GM12873 (cell line): ENCODE data around the gene UBE2L3.

ENCODE experiments used
- CTCF ChIP-seq: IDR thresholded peaks from 2 replicates; pipeline ENCODE4 v1.5.1; 2012; ENCODE audit warnings: low read depth, mild to moderate bottlenecking, moderate library complexity, low read length, control low read depth; ENCODE audit not compliant: insufficient read depth; ENCODE audit errors: missing control alignments

Gene UBE2L3

DNA sequence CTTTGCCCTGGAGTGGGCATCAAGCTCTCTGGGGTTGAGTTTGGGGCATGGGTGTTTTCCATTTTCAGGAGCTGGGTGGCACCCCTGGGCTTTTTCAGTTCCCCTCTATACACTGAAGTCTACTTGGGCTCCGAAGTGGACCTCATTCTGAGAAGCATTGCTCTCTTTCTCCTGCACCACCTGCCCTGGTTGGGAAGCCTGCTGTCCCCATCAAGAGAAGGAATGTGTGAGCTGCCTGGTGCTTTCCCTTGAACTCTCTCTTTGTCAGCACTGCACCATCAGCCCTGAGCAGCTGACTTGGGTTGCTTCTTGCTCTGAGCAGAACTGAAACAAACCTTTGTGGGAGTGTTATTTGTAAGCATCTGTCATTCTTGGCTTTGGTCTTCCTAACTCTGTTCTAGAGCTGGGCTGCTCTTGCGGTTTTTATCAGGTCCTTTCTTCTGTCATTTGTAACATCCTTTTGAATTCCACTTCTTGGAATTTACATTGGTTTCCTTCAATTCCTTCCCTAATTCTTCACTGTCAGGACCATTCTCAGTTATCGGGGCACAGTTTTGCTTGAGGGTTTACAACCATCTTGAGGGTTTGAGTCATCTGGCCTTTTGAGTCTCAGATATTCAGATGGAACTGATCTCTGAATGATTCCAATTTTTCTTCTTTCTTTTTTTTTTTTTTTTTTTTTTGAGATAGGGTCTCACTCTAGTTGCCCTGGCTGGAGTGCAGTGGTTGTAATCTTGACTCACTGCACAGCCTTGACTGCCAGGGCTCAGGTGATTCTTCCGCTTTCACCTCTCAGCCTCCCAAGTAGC lies 20.5 kb downstream of the UBE2L3 start:
- TF ChIP-seq CTCF: no peak

GRCh38 chr22:21589396-21589795 lies 21.9 kb downstream of the UBE2L3 start:
- no peak for TF ChIP-seq CTCF

DNA sequence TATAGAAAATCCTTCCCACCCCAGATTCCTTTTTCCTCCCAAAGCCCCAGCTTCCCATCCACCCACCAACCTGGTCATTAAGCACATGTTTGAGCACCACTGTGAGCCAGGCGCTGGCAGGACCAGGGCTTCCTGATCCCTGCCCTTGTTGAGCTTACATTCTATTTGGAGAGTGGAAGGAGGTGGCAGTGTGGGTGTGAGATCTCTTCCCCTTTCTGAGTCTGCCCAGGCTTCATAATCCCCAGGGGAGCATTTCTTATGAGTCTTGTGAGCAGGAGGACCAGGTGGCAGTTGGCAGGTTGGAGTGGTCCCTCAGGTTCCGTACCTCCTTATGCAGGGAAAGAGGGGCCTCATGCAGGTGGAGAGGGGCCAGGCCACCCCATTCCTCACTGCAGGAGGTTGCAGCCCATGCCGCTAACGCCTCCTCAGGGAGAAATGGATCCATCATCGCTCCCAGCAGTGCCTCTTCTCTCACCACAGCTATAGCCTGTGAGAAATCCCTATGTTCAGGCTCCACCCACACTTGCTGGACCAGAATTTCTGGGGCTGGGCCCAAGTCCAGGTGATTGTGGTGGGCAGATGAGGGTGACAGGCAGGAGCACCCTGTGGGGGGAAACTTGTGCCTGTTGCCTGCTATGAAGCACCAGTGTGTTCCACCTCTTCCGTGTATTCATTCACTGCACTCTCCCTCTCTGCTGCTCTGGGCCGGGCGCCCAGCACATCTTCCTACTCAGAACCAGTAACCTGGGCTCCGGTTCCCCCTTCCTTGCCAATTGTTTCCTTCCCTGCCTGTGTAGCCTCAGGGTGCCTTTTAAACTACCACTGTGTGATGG lies 23.5 kb downstream of the UBE2L3 start:
- no peak for TF ChIP-seq CTCF

DNA sequence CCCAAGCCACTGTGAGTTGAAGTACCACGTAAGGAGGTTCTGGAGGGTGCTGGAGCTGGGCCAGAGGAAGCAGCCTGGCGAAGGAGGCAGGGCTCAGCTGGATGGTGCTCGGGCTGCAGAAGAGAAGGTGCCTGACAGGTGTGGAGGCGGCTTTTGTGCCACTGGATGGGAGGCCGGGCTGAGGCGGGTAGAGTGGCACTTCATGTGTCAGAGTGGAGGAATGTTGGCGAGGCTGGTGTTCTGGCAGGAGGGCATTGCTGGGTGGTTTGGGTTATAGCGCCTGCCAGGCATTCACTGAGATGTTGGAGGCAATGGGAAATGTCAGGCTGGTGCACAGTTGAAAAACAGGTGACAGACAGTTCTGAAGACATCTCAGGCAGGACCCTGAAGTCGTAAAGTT lies 24.2 kb downstream of the UBE2L3 start:
- no peak for TF ChIP-seq CTCF

DNA sequence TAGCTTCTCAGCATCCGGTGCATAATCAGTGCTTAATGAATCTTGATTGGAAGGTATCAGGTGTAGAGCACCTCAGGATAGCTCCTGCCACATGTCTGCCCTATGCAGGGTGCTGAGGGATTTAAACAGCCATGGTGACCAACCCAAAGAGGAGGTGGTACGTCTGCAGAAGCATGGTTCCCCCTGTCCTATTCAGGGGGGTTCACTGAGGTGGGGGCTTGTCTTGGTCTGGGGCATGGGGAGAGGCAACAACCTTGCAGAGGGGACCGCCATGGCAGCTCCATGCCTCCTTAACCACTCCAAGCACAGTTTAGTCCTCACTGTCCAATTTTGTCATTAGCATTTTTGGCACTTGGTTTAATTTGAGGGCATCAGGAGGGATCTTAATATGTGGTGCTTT lies 24.9 kb downstream of the UBE2L3 start:
- no peak for TF ChIP-seq CTCF

DNA sequence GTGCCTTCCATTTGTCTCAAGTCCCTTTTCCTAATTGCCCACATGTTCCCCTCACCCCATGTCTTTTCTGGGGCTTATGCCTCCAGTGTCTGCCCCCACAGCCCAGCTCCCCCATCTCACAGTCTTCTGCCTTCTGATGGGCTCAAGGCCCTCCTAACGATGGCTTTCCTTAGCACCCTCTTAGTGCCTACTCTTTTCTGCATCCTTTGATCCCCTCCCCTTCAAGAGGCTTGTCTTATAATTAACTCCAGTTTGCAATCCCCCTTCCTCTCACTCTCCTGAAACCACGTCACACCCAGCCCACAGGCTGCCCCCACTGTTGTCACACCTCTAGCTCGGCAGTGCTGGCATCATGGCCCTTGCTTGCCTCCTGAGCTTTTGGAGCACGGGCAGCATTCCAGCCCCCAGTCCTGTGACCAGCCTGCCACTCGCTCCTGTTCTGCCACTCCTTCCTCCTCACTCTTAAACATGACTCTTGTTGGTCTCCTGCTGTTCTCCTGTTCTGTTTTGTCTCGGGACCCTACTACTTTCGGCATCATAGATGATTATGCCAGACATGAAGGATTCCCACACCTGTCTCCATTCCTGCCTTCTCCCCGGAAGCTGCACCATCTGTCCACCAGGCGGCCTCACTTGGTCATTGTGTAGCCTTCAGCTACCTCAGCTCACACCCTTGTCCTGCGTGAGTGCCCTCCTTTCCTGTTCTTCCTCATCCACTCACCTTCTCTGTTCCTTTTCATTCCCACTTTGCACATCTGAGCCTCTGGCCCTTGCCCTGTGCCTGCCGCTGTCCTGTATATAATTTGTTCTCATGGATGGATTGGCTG lies 26.1 kb downstream of the UBE2L3 start:
- peak; percentile 50 for TF ChIP-seq CTCF
